ENCODE results near the gene OPN1MW2. TPM values are rescaled to one million over a fixed set of nuclear protein-coding genes. Genes with fewer than 3 reads are reported as not detected.

OPN1MW2 gene
- total RNA-seq = not detected in 2 replicates

GRCh38 chrX:154219456-154219855, at the start of gene OPN1MW2:
Gene OPN1MW2 (plus strand): TSS chrX:154219756. CDS start chrX:154219816, 60 bp downstream.

GRCh38 chrX:154182296-154182695, 37.3 kb upstream of the OPN1MW2 start, which contains the start of gene OPN1MW:
Gene OPN1MW (plus strand): TSS chrX:154182596. CDS start chrX:154182678, 82 bp downstream.

GRCh38 chrX:154257282-154257681, 37.7 kb downstream of the OPN1MW2 start, which contains the start of gene OPN1MW3:
Gene OPN1MW3 (plus strand): TSS chrX:154257582. CDS start chrX:154257620, 38 bp downstream.

Other genes starting within 250 kb of the OPN1MW2 start
- 7.4 and 9.2 TPM in 2 replicates for gene HCFC1, start 247.9 kb upstream of the OPN1MW2 start, total RNA-seq
- gene TMEM187, start 247.0 kb upstream of the OPN1MW2 start, total RNA-seq = 6.4 and 8.2 TPM in 2 replicates
- gene IRAK1, start 199.9 kb upstream of the OPN1MW2 start, total RNA-seq = 42.1 and 93.2 TPM in 2 replicates
- gene MECP2, start 122.0 kb upstream of the OPN1MW2 start, total RNA-seq = 20.3 and 21.2 TPM in 2 replicates
- gene OPN1LW, start 75.5 kb upstream of the OPN1MW2 start, total RNA-seq = not detected in 2 replicates
- gene OPN1MW, start 37.2 kb upstream of the OPN1MW2 start, total RNA-seq = not detected in 2 replicates
- gene OPN1MW3, start 37.8 kb downstream of the OPN1MW2 start, total RNA-seq = not detected in 2 replicates
- not detected in 2 replicates for gene TEX28, start 75.4 kb downstream of the OPN1MW2 start, total RNA-seq
- gene TKTL1, start 76.0 kb downstream of the OPN1MW2 start, total RNA-seq = not detected in 2 replicates
- gene FLNA, start 154.9 kb downstream of the OPN1MW2 start, total RNA-seq = 1,760 and 2,009 TPM in 2 replicates
- 20.9 and 21.5 TPM in 2 replicates for gene EMD, start 159.5 kb downstream of the OPN1MW2 start, total RNA-seq
- gene RPL10, start 178.6 kb downstream of the OPN1MW2 start, total RNA-seq = 2,454 and 2,688 TPM in 2 replicates
- 65.9 and 68.6 TPM in 2 replicates for gene DNASE1L1, start 189.5 kb downstream of the OPN1MW2 start, total RNA-seq
- gene TAFAZZIN, start 191.8 kb downstream of the OPN1MW2 start, total RNA-seq = 10.8 and 14.1 TPM in 2 replicates
- gene ATP6AP1, start 208.9 kb downstream of the OPN1MW2 start, total RNA-seq = 46.6 and 57.0 TPM in 2 replicates
- gene GDI1, start 217.4 kb downstream of the OPN1MW2 start, total RNA-seq = 58.6 and 81.1 TPM in 2 replicates
- 101 and 107 TPM in 2 replicates for gene FAM50A, start 224.4 kb downstream of the OPN1MW2 start, total RNA-seq
- gene PLXNA3, start 238.5 kb downstream of the OPN1MW2 start, total RNA-seq = 6.7 and 17.0 TPM in 2 replicates

All from smooth muscle cell of bladder (primary cell).